Neural progenitor cell (in vitro differentiated cells): ENCODE data around the gene ZNF415. TPM values are rescaled to one million over a fixed set of nuclear protein-coding genes. Genes with fewer than 3 reads are reported as not detected.
A peak's percentile ranks its signal among the peaks of the same experiment; 100 is the strongest.

Source experiments
- DNase-seq: peaks from one replicate; pipeline ENCODE4 v3.0.0-alpha.2; 2016; ENCODE audit warnings: low spot score
- H2AFZ ChIP-seq: fragments of 200-600 bp; sonication (generic); replicated peaks from 2 replicates; pipeline ENCODE4 v1.6.1; 2016; ENCODE audit warnings: antibody characterized with exemption
- H3F3A ChIP-seq: fragments of 200-600 bp; sonication (generic); 2 replicates; pipeline ENCODE4 v1.6.1; 2016; ENCODE audit warnings: antibody characterized with exemption, low read depth
- H3K27ac ChIP-seq: fragments of 200-600 bp; sonication (generic); 2 replicates; pipeline ENCODE4 v1.5.1; 2016; ENCODE audit warnings: mild to moderate bottlenecking
- H3K27me3 ChIP-seq: fragments of 200-600 bp; sonication (generic); 2 replicates; pipeline ENCODE4 v1.6.1; 2016; ENCODE audit warnings: mild to moderate bottlenecking, moderate library complexity
- H3K36me3 ChIP-seq: fragments of 200-600 bp; sonication (generic); 2 replicates; pipeline ENCODE4 v1.5.1; 2016
- H3K4me1 ChIP-seq: fragments of 200-600 bp; sonication (generic); 2 replicates; pipeline ENCODE4 v1.6.1; 2016; ENCODE audit warnings: mixed run types
- H3K4me2 ChIP-seq: fragments of 200-600 bp; sonication (generic); 2 replicates; pipeline ENCODE4 v1.6.1; 2016
- H3K4me3 ChIP-seq: fragments of 200-600 bp; sonication (generic); 2 replicates; pipeline ENCODE4 v1.5.1; 2016
- H3K79me2 ChIP-seq: fragments of 200-600 bp; sonication (generic); 2 replicates; pipeline ENCODE4 v1.6.1; 2016; ENCODE audit warnings: low read depth
- H3K9ac ChIP-seq: fragments of 200-600 bp; sonication (generic); 2 replicates; pipeline ENCODE4 v1.6.1; 2016
- H3K9me3 ChIP-seq: fragments of 200-600 bp; sonication (generic); 2 replicates; pipeline ENCODE4 v1.5.1; 2016; ENCODE audit warnings: low read depth
- H4K20me1 ChIP-seq: fragments of 200-600 bp; sonication (generic); 2 replicates; pipeline ENCODE4 v1.6.1; 2016; ENCODE audit warnings: low read depth
- H3K27ac Mint-ChIP-seq: 3 replicates; pipeline ENCODE4 v1.8.0; 2021; ENCODE audit warnings: mixed read lengths
- H3K27me3 Mint-ChIP-seq: 2 replicates; pipeline ENCODE4 v1.8.0; 2022; ENCODE audit warnings: low read depth, mild to moderate bottlenecking, inconsistent platforms, moderate library complexity, mixed read lengths; ENCODE audit not compliant: insufficient read depth
- H3K36me3 Mint-ChIP-seq: 3 replicates; pipeline ENCODE4 v1.8.0; 2021; ENCODE audit warnings: mixed read lengths
- H3K4me1 Mint-ChIP-seq: 3 replicates; pipeline ENCODE4 v1.8.0; 2021; ENCODE audit warnings: mixed read lengths
- H3K4me3 Mint-ChIP-seq: 3 replicates; pipeline ENCODE4 v1.8.0; 2021; ENCODE audit warnings: mild to moderate bottlenecking, moderate library complexity, mixed read lengths
- H3K9me3 Mint-ChIP-seq: 3 replicates; pipeline ENCODE4 v1.8.0; 2020; ENCODE audit warnings: mixed read lengths
- EZH2 ChIP-seq: fragments of 200-600 bp; sonication (generic); IDR thresholded peaks from 2 replicates; pipeline ENCODE4 v1.6.1; 2017; ENCODE audit warnings: antibody characterized with exemption, mild to moderate bottlenecking, moderate library complexity
- EZH2phosphoT487 ChIP-seq: fragments of 200-600 bp; sonication (generic); IDR thresholded peaks from 2 replicates; pipeline ENCODE4 v1.6.1; 2017; ENCODE audit warnings: antibody characterized with exemption
- total RNA-seq: library from RNA; depleted of rRNA; stranded (reverse); fragments of >200 nt; gene quantifications from 2 replicates; pipeline ENCODE4 v1.2.3, GENCODE V29; 2015; ENCODE audit warnings: low replicate concordance
- TF ChIP-seq, protein P1 (sequence below): fragments of 200-600 bp; sonication (generic); IDR thresholded peaks from 2 replicates; pipeline ENCODE4 v1.5.1; 2017; ENCODE audit warnings: antibody characterized with exemption, mild to moderate bottlenecking

Gene ZNF415
- total RNA-seq, 1 donor from 2014 or later: 23.9 TPM

GRCh38 chr19:53160350-53160749 lies 27.6 kb upstream of the ZNF415 start:
- Mint-ChIP-seq H3K27me3 (no peaks in the 10 kb centered on the region), H3K4me3 (no peak overlapping the region), H3K4me1 (peaks cover 9% of the 10 kb centered on the region), H3K9me3 (peaks cover 51% of the 10 kb centered on the region), H3K36me3 (peaks cover 14% of the 10 kb centered on the region), H3K27ac (no peak overlapping the region)
- Histone ChIP-seq H3K79me2 (peaks cover 17% of the 10 kb centered on the region), H3F3A (peaks cover 3% of the 10 kb centered on the region), H3K27me3 (peaks cover 9% of the 10 kb centered on the region), H3K9me3 (peaks cover 10% of the 10 kb centered on the region), H3K4me3 (no peak overlapping the region), H3K27ac (no peak overlapping the region), H3K4me1 (no peaks in the 10 kb centered on the region), H3K9ac (no peak overlapping the region), H3K4me2 (no peak overlapping the region), H3K36me3 (no peaks in the 10 kb centered on the region), H4K20me1 (no peaks in the 10 kb centered on the region), H2AFZ (no peak overlapping the region)
- TF ChIP-seq, protein P1, sequence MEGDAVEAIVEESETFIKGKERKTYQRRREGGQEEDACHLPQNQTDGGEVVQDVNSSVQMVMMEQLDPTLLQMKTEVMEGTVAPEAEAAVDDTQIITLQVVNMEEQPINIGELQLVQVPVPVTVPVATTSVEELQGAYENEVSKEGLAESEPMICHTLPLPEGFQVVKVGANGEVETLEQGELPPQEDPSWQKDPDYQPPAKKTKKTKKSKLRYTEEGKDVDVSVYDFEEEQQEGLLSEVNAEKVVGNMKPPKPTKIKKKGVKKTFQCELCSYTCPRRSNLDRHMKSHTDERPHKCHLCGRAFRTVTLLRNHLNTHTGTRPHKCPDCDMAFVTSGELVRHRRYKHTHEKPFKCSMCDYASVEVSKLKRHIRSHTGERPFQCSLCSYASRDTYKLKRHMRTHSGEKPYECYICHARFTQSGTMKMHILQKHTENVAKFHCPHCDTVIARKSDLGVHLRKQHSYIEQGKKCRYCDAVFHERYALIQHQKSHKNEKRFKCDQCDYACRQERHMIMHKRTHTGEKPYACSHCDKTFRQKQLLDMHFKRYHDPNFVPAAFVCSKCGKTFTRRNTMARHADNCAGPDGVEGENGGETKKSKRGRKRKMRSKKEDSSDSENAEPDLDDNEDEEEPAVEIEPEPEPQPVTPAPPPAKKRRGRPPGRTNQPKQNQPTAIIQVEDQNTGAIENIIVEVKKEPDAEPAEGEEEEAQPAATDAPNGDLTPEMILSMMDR: no peak
- TF ChIP-seq EZH2phosphoT487 (no peak), EZH2 (no peak)
- DNase-seq: no peak

DNA sequence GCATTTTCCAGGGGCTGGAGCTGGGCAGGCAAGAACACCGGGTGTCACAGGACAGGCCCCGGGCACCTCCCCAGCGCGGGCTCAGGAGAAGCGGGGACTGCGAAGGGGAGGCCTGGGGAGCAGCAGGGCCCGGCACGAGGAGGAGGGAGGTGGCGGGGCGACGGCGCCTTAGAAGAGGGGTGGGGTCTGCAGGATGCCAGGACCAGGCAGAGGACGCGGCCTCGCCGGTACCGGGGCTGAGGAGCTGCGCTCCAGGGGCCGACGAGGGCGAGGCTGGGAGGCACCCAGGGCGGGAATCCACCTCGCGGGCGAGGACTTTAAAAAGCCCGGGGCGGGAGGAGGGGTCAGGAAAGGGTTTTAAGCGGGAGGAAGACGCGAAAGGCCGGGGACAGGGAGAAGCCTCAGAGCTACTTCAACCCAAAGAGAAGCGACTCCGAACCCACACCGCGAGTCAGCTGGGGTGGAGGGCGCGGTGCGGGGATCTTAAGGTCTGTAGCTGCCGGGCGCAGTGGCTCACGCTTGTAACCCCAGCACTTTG lies 25.5 kb upstream of the ZNF415 start:
- Histone ChIP-seq H3K9me3 (peaks cover 6% of the 10 kb centered on the region), H3K4me2 (peak overlapping the region; percentile 89), H4K20me1 (no peaks in the 10 kb centered on the region), H3K9ac (peak overlapping the region; percentile 44), H3K27me3 (peaks cover 9% of the 10 kb centered on the region), H3K79me2 (peaks cover 17% of the 10 kb centered on the region), H3K36me3 (no peaks in the 10 kb centered on the region), H2AFZ (peak overlapping the region; percentile 55), H3K4me1 (no peaks in the 10 kb centered on the region), H3K27ac (no peak overlapping the region), H3K4me3 (peak overlapping the region; percentile 81), H3F3A (peaks cover 3% of the 10 kb centered on the region)
- peaks cover 52% of the 10 kb centered on the region for H3K9me3 Mint-ChIP-seq
- peak overlapping the region; percentile 80 for H3K4me3 Mint-ChIP-seq
- TF ChIP-seq, protein P1: no peak
- TF ChIP-seq EZH2phosphoT487 (no peak), EZH2 (no peak)
- peaks cover 9% of the 10 kb centered on the region for H3K4me1 Mint-ChIP-seq
- H3K27ac Mint-ChIP-seq: no peak overlapping the region
- peaks cover 30% of the 10 kb centered on the region for H3K36me3 Mint-ChIP-seq
- peak; percentile 67 for DNase-seq
- H3K27me3 Mint-ChIP-seq: no peaks in the 10 kb centered on the region

- Histone ChIP-seq H3K79me2 (peaks cover 17% of the 10 kb centered on the region), H3K4me1 (no peaks in the 10 kb centered on the region), H3K9me3 (peaks cover 6% of the 10 kb centered on the region), H2AFZ (peak overlapping the region; percentile 55), H4K20me1 (no peaks in the 10 kb centered on the region), H3F3A (peaks cover 3% of the 10 kb centered on the region), H3K4me2 (peak overlapping the region; percentile 89), H3K4me3 (peak overlapping the region; percentile 81), H3K36me3 (no peaks in the 10 kb centered on the region), H3K9ac (peak overlapping the region; percentile 44), H3K27me3 (peaks cover 9% of the 10 kb centered on the region), H3K27ac (no peak overlapping the region)
- TF ChIP-seq, protein P1: no peak
- TF ChIP-seq EZH2: no peak
- DNase-seq: peak; percentile 61
- peaks cover 9% of the 10 kb centered on the region for H3K4me1 Mint-ChIP-seq
- H3K27me3 Mint-ChIP-seq: no peaks in the 10 kb centered on the region
- H3K27ac Mint-ChIP-seq: no peak overlapping the region
- H3K9me3 Mint-ChIP-seq: peaks cover 53% of the 10 kb centered on the region
- H3K4me3 Mint-ChIP-seq: peak overlapping the region; percentile 80
- H3K36me3 Mint-ChIP-seq: peaks cover 34% of the 10 kb centered on the region
Measured at GRCh38 chr19:53157626-53158025, 24.9 kb upstream of the ZNF415 start.
